Stimulated activated naive CD4-positive, alpha-beta T cell (primary cell): ENCODE data around the gene COL4A2.

Experiments used
- DNase-seq, 6 experiments: peaks; one replicate each; lab custom pipeline; 2025; lab: John Stamatoyannopoulos, UW

COL4A2 gene

DNA sequence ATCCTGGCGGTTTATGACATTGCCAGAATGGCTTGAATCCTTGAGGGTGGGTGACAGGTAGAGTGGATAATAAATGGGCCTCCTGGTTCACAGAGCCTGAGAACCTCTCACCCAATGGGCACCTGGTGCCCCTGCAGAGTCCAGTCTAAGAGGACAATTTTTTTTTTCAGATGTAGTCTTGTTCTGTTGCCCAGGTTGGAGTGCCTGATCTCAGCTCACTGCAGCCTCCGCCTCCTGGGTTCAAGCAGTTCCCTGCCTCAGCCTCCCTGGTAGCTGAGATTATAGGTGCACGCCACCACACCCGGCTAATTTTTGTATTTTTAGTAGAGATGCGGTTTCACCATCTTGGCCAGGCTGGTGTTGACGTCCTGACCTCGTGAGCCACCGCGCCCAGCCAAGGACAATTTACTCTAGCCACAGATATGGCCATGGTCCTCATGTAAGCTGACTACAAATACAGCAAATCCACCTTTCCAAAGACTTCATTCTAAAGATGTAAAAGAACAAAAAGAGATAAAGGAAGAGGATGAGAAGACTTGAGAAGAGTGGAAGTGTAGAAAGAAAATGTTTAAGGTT, 33.0 kb downstream of the COL4A2 start:
- no peak for DNase-seq

GRCh38 chr13:110340812-110341444, 33.8 kb downstream of the COL4A2 start:
- DNase-seq: peak; percentile 10 to 61 (median 30)

DNA sequence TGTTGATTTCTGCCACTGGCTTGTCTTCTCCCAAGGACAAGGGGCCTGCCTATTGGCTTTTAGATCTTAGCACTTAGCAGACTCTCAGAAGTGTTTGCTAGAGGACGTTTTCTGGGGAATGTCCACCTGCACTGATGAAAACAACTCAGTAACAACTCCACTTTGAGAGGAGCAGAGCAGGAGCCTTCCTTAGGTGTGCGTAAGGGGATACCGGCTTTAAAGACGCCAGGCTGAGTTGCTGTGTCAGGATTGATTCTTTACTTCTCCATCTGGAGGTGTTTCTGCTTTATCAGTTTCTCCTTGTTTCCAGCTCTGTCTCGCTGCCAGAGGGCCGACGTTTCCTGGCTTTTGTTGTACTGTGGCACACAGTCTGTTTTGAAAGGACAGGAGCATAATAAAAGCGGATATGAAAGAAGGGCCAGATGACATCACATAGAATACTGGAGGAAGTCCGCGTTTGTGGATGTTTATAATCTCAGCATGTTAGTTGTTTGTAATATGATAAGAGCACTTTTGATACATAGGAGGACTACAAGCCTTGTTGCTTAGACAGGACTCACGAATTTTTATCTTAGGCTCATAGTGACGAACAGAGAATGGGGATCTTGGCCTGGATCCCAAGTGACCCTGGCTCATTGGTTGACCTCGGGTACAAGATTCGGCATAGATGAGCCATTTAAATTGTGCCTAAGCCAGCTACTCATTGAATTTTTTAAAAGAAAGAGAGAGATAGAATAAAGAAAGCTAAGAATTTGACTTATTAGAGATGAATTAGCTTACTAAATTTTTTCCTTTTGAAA, 34.6 kb downstream of the COL4A2 start:
- DNase-seq: peak in 1 of 6 experiments; percentile 18

- no peak for DNase-seq
These were observed 35.4 kb downstream of the COL4A2 start for GRCh38 chr13:110342474-110342873.

DNA sequence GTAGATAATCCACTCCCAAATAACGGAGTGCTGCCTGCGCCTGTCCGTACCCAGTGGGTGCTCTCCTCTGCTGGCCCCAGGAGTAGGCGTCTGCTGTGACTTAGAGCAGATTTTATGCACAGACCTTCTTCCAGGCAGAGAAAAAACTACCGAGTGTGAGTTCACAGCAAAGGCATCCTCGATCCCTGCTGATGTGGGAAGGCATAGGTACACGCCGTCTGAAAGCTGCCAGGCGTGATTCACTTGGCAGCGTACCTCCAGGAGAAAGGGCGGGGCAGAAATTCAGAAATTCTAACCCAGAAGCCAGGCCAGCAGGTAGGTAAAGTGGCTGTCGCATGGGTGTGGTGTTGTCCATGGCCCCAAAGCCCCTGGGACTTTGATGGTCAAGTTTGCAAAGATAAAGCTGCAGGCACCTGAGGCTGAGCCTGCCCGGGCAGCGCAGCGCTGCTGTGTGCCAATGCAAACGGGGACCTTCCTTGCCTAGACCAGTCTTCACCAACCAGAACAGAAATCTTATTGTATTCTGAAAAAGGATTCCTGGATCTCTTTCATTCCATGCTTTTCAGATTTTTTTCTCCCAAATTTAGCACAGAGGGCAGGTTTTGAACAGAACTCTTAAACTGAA, 36.3 kb downstream of the COL4A2 start:
- no peak for DNase-seq

- DNase-seq: no peak
These were observed 37.2 kb downstream of the COL4A2 start for GRCh38 chr13:110344320-110344719.

DNA sequence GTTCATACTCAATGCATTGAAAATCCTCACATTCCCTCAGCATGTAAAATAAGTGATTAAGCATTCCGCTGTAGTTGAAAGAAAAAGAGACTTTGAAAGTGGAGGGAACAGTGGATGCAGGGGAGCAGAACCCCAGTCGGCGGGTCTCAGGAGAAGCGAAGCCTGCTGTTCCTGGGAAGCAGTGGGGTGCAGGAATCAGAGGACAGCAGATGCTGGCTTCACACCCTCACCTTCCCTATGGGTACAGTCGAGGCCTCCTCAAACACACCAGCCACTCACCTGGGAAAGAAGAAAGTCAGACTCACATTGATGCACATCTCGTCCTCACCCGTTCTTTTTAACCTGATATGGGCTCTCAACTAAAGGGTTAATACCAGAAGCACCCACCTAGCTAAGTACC, 38.2 kb downstream of the COL4A2 start:
- no peak for DNase-seq

GRCh38 chr13:110345701-110346100, 38.6 kb downstream of the COL4A2 start:
- no peak for DNase-seq

- no peak for DNase-seq
These were observed 39.6 kb downstream of the COL4A2 start for GRCh38 chr13:110346661-110347067.

GRCh38 chr13:110347088-110347487, 40.0 kb downstream of the COL4A2 start:
- no peak for DNase-seq

- DNase-seq: no peak
These were observed 40.6 kb downstream of the COL4A2 start for GRCh38 chr13:110347535-110348308.

GRCh38 chr13:110348309-110349105, 41.4 kb downstream of the COL4A2 start:
- no peak for DNase-seq

- DNase-seq: no peak
These were observed 42.2 kb downstream of the COL4A2 start for GRCh38 chr13:110349239-110349638.

- no peak for DNase-seq
These were observed 43.0 kb downstream of the COL4A2 start for GRCh38 chr13:110350049-110350448.

DNA sequence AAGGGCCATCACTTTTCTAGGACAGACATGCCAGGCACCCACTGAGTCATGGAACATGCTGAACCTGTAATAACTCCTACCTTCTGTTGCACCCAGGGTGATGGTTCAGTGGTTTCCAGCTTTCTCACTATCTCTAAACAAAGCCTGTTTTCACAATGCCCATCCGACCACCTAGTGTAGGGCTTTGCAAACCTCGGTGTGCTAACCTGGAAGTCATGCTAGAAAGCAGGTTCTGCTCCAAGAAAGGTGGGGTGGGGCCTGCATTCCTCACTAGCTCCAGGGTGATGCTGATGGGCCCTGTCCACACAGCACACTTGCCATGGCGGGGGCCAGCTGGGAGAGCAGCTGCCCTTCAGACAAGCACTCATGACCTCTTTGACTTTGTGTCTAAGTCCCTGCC, 43.4 kb downstream of the COL4A2 start:
- DNase-seq: no peak

DNA sequence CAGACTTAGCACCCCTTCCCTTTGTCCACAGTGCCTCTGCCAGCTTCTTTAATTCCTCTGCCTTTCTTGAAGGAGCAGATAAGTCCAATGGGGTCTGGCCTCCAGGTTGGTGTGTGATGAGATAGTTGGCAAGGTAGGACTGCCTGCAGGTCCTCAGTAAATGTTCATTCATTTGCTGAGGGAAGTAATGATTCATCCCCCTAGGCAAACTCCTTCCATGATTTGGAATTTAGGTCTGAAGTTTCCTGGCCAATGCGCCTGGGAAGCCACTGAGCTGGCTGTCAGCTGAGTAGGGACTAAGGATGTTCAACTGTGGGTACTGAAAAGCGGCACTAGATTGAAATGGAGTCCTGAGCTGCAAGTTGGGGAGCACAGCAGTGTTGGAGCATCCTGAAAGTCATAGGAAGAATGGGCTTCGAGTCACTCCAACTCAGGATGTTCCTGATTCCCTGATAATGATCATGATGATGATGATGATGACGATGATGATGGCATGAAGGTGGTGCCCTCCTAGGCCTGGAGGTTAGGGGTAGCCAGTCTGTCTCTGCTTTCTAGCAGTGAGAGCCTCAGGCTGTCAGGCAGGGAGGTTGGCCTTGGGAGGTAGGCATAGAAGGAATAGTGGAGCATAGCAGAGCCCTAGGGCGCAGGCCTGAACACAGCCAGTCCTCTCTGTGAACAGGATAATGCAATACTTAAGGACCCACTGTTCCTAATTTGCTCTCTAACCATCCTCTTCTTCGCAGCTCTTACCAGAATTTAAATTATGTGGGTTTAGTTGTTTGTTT, 44.7 kb downstream of the COL4A2 start:
- DNase-seq: no peak

DNA sequence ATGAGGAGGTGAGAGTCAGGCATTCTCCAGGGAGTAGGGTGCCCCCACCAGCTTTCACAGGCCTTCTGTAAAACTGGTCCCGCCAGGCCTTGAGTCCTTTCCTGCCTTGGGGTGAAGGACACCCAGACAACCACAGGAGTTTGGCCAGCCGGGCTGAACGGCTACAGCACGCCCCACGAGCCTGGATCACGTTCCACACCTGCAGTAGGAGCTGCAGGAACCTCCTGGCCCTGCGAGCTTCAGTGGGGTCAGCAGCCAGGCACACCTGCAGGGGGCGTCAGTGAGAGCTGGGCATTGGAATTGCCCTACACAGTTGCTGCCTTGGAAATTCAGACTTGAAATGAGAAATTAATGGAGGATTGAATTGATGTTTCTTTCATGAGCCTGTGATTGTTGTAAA, 45.7 kb downstream of the COL4A2 start:
- no peak for DNase-seq

- DNase-seq: no peak
These were observed 46.4 kb downstream of the COL4A2 start for GRCh38 chr13:110353339-110353977.

DNA sequence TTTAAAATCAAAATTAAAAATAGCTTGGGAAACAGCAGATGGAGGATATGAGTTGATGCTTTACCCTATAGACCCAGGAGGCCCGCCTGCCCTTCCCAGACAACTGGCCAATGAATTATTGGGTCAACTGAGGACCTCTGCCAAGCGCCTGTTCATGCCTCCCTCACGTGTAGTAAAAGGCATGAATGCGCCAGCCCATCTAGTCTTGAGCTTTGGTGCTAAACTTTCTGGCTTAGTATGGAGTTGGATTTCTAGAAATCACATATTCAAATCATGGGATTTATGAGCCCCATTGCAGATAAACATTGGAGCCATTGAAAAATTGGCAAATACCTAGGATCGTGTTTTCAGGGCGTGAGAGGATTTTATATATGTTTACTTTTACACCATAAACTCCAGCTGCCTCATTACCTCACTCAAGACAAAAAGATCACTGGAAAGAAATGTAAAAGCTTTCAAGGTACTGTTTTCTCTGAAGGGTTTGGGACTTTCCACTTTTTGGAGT, 47.1 kb downstream of the COL4A2 start:
- DNase-seq: no peak
